ENCODE data around the gene APBB1.

Gene APBB1

GRCh38 chr11:6419009-6419631, at the start of gene APBB1:
Gene APBB1, minus strand, starts transcription at chr11:6419094. Its CDS starts 7,747 bp downstream, at chr11:6411347.
- peak in 1 of 2 experiments; percentile 17 for DNase-seq

- no peak for DNase-seq
These were observed 40.2 kb upstream of the APBB1 start for GRCh38 chr11:6459099-6459450.

GRCh38 chr11:6458352-6459098, 39.6 kb upstream of the APBB1 start:
- DNase-seq = no peak

GRCh38 chr11:6457581-6458320, 38.9 kb upstream of the APBB1 start:
- no peak for DNase-seq

- no peak for DNase-seq
These were observed 37.6 kb upstream of the APBB1 start for GRCh38 chr11:6456361-6457073.

- no peak for DNase-seq
These were observed 36.2 kb upstream of the APBB1 start for GRCh38 chr11:6455070-6455469.

- DNase-seq = no peak
These were observed 34.3 kb upstream of the APBB1 start for GRCh38 chr11:6453152-6453551.

GRCh38 chr11:6452219-6452618, 33.3 kb upstream of the APBB1 start:
- no peak for DNase-seq

GRCh38 chr11:6448574-6448973, 29.7 kb upstream of the APBB1 start:
- no peak for DNase-seq

GRCh38 chr11:6443269-6444003, 24.5 kb upstream of the APBB1 start:
- peak in 1 of 2 experiments; percentile 17 for DNase-seq

- DNase-seq = no peak
These were observed 23.5 kb upstream of the APBB1 start for GRCh38 chr11:6442441-6442840.

GRCh38 chr11:6440906-6441358, 22.0 kb upstream of the APBB1 start, which contains the start of gene HPX:
Gene HPX, minus strand, starts transcription at chr11:6440987. Its CDS starts 24 bp downstream, at chr11:6440963.
- DNase-seq = no peak

GRCh38 chr11:6438979-6439571, 20.2 kb upstream of the APBB1 start:
- DNase-seq = peak; percentile 28 to 45

- DNase-seq = no peak
These were observed 19.1 kb upstream of the APBB1 start for GRCh38 chr11:6437993-6438392.

- DNase-seq = no peak
These were observed 18.5 kb upstream of the APBB1 start for GRCh38 chr11:6437423-6437822.

- no peak for DNase-seq
These were observed 15.2 kb upstream of the APBB1 start for GRCh38 chr11:6433998-6434660.

- no peak for DNase-seq
These were observed 13.0 kb upstream of the APBB1 start for GRCh38 chr11:6431861-6432260.

GRCh38 chr11:6427516-6427915, 8.6 kb upstream of the APBB1 start:
- no peak for DNase-seq

- DNase-seq = no peak
These were observed 1.8 kb upstream of the APBB1 start for GRCh38 chr11:6420677-6421076.

GRCh38 chr11:6418557-6419008, 311 bp downstream of the APBB1 start:
- no peak for DNase-seq

GRCh38 chr11:6417907-6418556, 862 bp downstream of the APBB1 start:
- no peak for DNase-seq

Data from SHP77 (cell line).